A673 (cell line): Measurements from ENCODE around the gene ZNF81.

Experiments used
- CTCF ChIP-seq: fragments of 300-800, 200-600 bp; sonication (generic); conservative IDR thresholded peaks from 2 replicates; pipeline ENCODE4 v1.5.1; 2017; ENCODE audit warnings: low read depth, mild to moderate bottlenecking, antibody characterized with exemption, low read length, moderate library complexity, mixed read lengths
- EZH2 ChIP-seq: fragments of 200-600 bp; sonication (generic); IDR thresholded peaks from 2 replicates; pipeline ENCODE4 v1.6.1; 2017; ENCODE audit warnings: borderline replicate concordance, low read depth, mild to moderate bottlenecking, mixed read lengths, antibody characterized with exemption, low read length; ENCODE audit not compliant: poor library complexity, severe bottlenecking

GRCh38 chrX:47960406-47960805, 123.7 kb downstream of the ZNF81 start:
- TF ChIP-seq CTCF (no peak), EZH2 (no peak)
